HG02840 (cell line): Measurements from ENCODE around the gene PLCB2.

Experiments used
- ATAC-seq: cut with Tn5 transposase; IDR thresholded peaks from one replicate; pipeline ENCODE4 v1.9.1; 2021; ENCODE audit warnings: mild to moderate bottlenecking, moderate library complexity, moderate number of reproducible peaks; ENCODE audit not compliant: unreplicated experiment, low FRiP score

PLCB2 gene

GRCh38 chr15:40240619-40241221 is 67.0 kb downstream of the PLCB2 start:
- no peak for ATAC-seq

DNA sequence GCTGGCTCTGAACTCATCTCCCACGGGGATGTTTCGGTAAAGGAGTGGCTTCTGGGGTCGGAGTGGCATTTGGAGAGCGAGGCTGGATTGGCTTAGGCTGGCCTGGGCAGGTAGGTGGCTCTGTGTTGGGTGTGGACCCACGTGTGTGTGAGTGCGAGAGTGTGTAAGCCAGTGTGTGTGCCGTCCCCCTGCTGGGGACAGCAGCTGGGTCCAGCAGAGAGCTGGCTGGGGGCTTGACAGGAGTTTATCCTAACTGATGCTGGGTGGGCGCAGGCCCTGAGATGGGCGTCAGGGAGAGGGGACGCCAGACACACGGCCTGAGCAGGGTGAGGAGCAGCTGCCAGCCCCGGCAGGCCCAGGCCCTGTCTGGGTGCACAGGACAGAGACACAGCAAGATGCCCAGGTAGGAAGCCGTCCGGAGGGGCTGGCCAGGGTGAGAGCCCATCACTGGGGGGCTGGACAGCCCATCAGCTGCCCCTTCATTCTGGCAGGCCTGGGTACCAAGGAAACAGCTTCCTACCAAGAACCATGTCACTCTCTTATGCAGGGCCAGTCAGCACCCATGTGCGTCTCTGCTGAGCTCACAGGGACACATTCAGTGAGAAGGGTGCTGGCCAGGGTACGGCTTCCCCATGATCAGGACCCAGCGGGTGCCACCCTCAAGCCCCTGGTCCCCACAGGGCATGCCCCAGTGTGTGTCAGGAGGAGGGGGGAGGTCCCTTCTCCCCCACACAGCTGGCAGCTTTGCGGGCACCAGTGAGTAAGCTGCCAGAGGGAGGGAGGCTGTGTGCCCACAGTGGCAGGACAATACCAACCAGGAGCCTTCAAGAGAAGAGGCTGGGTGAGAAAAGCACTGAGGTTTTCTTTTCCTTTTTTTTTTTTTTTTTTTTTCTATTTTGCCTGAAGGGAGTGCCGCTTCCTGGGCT is 67.8 kb downstream of the PLCB2 start:
- no peak for ATAC-seq

- no peak for ATAC-seq
Measured at GRCh38 chr15:40239404-40239692, 68.4 kb downstream of the PLCB2 start.

- no peak for ATAC-seq
Measured at GRCh38 chr15:40238532-40239403, 69.0 kb downstream of the PLCB2 start, which contains the start of gene PAK6. Gene PAK6 (plus strand): TSS chr15:40239063. CDS start chr15:40264786, 25,723 bp downstream.
